T-helper 9 cell (primary cell): ENCODE measurements around the gene KSR1.

Source experiments
- DNase-seq: peaks from one replicate; pipeline ENCODE4 v3.0.0-alpha.2; 2020

KSR1 gene

DNA sequence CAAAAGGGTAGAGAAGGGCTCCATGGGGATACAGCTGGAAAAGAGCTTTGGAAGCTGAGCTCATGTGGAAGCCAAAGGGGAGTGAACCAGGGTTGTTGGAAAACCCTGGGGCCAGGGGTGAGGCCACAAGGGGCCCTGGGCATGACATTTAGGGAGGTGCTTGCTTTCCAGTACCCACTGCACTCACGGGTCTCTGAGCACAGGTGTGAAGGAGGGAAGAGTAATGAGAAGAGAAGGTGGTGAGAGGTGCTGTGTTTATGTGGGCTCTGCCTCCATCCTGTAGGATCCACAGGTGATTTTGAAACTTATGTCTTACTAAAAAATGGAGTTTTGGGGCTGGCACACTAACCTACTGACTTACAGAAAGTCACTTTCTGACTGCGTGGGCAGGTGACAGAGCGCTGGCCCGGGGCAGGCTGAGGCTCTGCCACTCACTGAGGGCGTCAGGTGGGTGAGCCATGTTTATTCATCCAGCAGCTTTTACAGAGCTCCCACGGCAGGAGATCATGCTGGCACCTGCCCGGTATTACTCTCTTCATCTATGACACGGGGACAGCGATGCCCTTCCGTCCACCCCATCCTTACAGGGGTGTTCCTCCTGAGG, 18.9 kb downstream of the KSR1 start:
- DNase-seq, result no peak

GRCh38 chr17:27475981-27476895, 20.0 kb downstream of the KSR1 start:
- DNase-seq, result no peak

DNA sequence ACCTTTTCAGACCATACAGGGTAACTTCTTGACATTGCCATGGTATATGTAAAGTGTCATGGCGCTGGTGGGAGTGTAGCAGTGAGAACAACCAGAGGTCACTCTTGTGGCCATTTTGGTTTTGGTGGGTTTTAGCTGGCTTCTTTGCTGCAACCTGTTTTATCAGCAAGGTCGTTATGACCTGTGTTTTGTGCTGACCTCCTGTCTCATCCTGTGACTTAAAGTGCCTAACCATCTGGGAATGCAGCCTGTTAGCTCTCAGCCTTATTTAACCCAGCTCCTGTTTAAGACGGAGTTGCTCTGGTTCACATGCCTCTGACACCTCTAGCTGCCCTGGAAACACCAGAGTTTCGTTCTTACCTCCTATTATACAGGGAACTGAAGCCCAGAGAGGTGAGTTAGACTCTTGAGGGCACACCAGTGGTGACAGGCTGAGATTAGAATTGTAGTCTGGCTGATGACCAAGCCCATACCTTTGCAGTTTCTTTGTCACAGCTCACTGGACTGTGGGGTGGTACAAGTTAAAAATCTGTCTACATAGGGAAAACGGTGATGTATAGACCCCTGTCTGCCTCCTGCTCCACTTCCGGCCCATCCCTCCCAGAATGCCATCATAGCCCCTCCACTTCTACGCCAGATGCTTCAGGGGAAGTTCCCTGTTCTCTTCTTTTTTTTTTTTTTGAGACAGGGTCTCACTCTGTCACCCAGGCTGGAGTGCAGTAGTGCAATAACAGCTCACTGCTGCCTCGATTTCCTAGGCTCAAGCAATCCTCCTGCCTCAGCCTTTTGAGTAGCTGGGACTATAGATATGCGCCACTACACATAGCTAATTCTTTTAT, 21.0 kb downstream of the KSR1 start:
- no peak for DNase-seq

- DNase-seq, result no peak
Measured at GRCh38 chr17:27477971-27478684, 21.9 kb downstream of the KSR1 start.

GRCh38 chr17:27478901-27479538, 22.8 kb downstream of the KSR1 start:
- no peak for DNase-seq

DNA sequence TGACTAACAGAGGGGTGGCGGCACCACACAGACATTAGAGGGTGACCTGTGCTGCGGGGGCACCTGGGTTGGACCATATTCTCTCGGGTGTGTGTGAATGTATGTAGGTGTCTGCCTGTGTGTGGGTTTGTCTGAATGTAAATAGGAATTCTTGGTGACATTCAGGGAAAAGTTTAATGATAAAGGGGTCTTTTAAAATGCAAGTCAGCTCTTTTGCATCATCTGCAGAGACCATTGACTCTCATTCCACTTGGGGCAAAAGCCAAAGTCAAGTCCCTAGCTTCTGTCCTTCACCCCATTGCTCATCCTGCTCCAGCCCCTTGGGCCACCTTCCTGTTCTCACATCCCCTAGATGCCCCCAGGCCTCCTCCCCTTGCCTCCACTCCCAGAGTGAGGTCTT, 23.6 kb downstream of the KSR1 start:
- no peak for DNase-seq

- no peak for DNase-seq
Measured at GRCh38 chr17:27480699-27481098, 24.5 kb downstream of the KSR1 start.

DNA sequence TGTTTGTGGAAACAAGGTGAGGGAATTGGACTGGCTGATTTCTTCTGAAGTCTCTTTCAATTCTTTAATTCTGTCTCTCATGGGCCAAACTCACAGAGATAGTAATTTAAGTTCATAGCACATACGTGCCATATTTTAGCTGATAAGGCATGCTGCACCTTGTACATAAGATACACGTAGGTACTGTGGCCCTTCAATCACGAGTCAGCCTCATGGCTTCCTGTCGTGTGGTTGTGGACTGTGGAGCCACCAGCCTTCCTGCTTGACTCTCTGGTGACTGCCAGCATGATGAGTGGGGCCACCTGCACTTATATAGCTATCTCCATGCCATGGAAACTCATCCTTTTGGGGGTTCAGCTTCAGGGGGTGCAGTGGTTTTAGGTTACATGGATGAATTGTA, 25.1 kb downstream of the KSR1 start:
- DNase-seq, result peak; percentile 32

GRCh38 chr17:27485125-27485524, 28.9 kb downstream of the KSR1 start:
- DNase-seq, result no peak

DNA sequence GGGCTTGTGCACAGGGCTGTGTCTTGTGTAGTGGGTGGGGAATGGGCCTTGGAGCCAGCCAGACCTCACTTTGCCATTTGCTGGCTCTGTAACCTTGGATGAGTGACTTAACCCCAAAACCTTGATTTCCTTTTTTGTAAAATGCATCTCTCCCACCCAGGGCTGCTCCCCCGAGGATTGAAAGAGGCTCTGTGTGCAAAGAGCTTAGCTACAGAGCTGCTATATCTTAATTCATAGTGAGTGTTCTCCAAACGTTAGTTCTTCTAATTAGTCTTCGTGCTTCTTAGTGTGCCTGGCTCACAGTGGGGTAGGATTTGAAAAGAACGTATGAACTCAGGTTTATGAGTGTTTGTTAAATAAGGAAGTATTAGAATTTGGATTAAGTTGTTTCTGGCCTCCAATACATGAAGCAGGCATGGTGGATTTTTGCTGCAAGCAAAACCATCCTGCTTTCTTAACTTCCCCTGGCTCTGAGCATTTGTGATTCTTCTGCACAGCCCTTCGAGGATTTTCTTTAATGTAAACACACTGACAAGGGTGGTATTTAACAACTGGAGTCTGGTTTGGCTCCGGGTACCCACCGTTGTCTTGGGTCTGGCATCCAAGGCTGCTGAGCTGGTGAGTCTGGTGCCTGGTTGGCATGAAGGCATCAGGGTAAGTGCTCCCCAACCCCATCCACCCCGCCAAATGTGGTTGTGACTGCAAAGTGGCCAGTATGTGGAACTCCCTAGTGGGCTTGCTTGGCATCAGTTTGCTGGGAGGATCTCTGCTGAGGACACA, 29.7 kb downstream of the KSR1 start:
- no peak for DNase-seq

DNA sequence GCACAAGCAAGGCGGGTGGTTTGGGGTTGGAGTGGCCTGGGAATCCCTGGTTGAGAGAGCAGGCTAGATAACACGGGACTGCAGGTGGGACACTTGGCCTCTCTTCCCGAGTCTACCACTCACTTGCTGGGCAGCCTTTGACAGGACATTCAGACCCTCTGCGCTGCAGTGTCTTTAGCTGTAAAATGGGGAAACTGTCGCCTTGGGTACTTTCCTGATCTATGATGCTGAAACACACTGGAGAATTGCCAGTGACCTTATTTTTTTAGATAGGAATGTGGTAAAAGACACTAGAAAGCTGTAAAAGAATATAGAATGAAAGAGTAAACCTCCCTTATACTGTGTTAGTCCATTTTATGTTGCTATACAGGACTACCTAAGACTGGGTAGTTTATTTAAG, 30.5 kb downstream of the KSR1 start:
- DNase-seq, result no peak

DNA sequence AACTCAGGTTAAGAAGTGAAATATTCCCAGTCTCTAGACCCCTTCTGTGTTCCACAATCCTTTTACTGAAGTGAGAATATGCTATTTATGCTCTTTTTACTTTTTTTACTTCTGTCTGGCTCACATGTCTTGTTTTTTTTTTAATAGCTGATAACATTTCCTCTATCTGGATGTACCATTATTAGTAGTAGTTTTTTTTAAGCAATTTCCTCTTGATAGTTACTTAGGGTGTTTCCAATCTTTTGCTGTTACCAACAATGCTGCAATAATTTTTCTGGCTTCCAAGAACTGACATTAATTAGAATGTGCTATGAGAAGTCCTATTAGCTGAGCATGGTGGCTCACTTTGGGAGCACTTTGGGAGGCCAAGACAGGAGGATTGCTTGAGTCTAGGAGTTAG, 32.0 kb downstream of the KSR1 start:
- DNase-seq, result no peak

DNA sequence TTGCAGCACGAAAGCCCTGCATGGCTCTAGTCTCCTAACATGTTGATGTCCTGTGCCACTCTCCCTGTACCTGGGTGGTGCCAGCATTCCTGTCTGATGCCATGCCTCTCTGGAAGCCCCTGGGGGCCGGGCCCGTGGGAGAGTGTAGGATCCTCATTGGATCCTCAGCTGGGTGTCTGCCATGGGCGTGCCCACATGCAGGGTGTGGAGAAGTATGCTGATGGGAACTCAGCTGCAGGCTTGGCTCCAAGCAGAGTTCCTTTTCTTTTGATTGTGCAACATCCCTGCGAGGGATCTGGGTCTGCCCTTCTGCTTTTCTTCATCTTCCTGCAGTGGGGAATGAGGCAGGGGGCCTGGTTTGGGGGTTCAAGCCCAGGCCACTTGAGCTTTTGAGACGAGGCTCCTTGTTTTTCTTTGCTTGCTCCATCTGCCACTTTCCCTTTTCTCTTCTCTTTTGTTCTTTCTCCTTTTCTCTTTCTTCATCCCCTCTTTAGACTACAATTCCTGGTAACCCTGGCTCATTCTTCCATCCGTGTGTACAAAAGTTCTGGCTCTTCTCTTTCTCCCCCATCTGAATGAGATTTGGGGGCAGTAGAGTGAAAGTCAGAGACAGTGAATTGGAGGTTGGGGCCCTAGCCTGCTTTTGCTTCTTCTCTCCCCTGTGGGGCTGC, 32.9 kb downstream of the KSR1 start:
- DNase-seq, result no peak

DNA sequence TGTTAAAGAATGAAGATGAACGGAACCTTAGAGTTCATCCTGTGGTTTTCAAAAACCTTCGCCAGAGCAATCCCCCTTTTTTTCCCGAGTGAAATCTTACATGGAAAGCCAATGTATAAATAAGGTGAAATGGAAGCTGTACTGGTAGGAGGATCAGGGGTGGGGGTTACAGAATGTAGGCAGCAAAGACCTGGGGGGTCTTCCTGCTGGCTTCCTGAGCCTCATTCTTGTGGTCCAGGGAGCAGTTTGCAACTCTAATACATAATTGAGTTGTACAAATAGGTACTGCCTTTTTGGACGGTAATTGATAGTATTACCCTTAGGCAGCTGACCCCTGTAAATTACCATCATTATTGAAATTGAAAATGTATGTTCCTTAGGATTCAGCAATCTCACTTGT, 34.1 kb downstream of the KSR1 start:
- no peak for DNase-seq

DNA sequence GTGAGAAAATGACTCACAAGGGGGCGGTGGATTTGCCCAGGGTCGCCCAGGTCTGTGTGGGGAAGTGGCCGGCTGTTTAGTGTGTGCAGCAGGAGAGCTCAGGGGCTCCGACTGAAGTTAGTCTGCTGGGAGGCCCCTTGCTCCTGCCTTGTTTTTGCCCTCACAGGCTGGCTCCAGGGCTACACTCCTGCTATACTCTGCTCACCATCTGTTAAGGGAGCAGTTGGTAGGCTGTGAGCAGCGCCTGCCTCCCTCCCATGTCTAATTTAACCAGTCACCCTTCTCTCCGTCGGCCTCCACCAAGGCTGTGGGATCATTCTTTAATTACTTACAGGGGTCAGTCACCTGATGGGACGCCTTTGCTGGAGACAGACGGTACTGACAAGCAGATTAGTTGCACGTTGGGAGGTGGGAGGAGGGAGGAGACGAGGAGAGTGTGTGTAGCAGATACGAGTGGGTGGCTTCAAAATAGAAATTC, 35.5 kb downstream of the KSR1 start:
- no peak for DNase-seq

- no peak for DNase-seq
Measured at GRCh38 chr17:27492470-27492869, 36.2 kb downstream of the KSR1 start.

DNA sequence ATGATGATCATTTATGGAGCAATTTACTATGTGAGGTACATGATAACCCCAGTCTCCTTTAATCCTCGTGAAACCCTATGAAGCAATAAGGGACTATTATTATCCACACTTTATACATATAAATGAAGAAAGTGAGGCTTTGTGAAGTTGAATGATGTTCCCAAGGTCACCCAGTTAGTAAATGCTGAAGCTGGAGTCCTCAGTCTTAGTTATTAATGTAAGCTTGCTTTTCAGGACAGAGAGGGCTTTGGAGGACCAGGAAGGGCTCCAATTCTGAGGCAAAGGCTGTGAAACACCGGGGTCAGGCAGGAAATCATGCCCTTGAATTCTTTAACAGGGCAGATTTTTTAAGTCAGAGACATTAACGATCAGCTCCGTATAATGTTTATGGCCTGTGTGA, 36.8 kb downstream of the KSR1 start:
- no peak for DNase-seq

GRCh38 chr17:27494192-27495091, 38.2 kb downstream of the KSR1 start:
- DNase-seq, result no peak

GRCh38 chr17:27495460-27495859, 39.2 kb downstream of the KSR1 start:
- DNase-seq, result no peak

DNA sequence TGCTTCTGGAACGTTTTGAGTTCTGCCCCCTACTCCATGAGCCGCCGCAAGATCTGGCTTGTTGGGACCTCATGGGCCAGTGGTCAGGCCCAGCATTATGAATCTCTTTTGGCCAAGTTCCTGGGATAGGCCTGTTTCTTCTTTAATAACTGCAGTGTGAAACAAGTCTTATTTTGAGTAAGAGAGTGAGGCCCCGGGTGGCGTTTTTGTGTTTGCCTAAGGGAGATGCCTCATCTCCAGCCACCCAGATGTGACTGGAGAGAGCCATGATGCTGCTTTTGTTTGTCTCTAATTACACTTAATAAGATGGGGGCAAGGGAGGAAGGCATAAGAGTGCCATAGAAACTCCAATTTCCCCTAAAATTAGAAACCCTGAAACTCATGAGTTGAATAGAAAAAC, 39.8 kb downstream of the KSR1 start:
- no peak for DNase-seq
